Measurements from ENCODE around the gene APH1B. TPM values are rescaled to one million over a fixed set of nuclear protein-coding genes. Genes with fewer than 3 reads are reported as not detected.
A peak's percentile ranks its signal among the peaks of the same experiment; 100 is the strongest.

Gene APH1B
- total and polyA plus RNA-seq, 9 of the 15 experiments (the other 6 are each of a cell fraction or from before 2014, with no cell fraction given) = 5.1 to 9.7 (median 7.0) TPM

- H3K4me2 ChIP-seq (ENCODE audit: insufficient read depth, low read length) = no peak overlapping the region; the same call in 1 of the 2 replicates
- H3K27ac ChIP-seq (ENCODE audit: extremely low read depth, low read depth, low read length) = peak overlapping the region; percentile 27; the same call in 2 of the 3 replicates
- H3K27me3 ChIP-seq (ENCODE audit: control insufficient read depth in 2 of 2, insufficient read depth in 2 of 2, low read length in 2 of 2) = no peaks in the 10 kb centered on the region
- ChIA-PET CTCF (ENCODE audit: low intra/inter-chr PET ratio) (no interaction called here), POLR2A (interaction anchor here (0.6 to 0.8 kb wide), 6 partner anchors 8 to 854 kb away, joined by 3 to 5 read pairs (median 5); no protein-coding TSS in a partner anchor)
- intact Hi-C loops (cut with micrococcal nuclease) = no loop called here
- no peaks in the 10 kb centered on the region for H4K20me1 ChIP-seq (replicated peaks; ENCODE audit: control insufficient read depth, insufficient read depth, low read length)
- no peak overlapping the region for H2AFZ ChIP-seq (ENCODE audit: low read depth, low read length)
- no peaks in the 10 kb centered on the region for H3K9me1 ChIP-seq (ENCODE audit: control insufficient read depth, insufficient read depth, low read length)
- BruUV-seq (replicated peaks) = no TSS peak
- in situ Hi-C loops (cut with MboI) = loop anchor here (10.0 to 25.0 kb wide), 2 partner anchors 295 to 762 kb away; partner anchors contain the start of gene FBXL22
- H3K4me3 ChIP-seq = no peak overlapping the region
- no peaks in the 10 kb centered on the region for H3K79me2 ChIP-seq (ENCODE audit: control insufficient read depth, insufficient read depth, low read length)
- H3K4me1 ChIP-seq (replicated peaks in 1 of 2; ENCODE audit: control insufficient read depth in 2 of 2, insufficient read depth in 2 of 2, low read length in 2 of 2) = peaks cover 0 to 8% of the 10 kb centered on the region in 2 experiments; a peak in 3 of 5 replicates
- H3K36me3 ChIP-seq (ENCODE audit: control insufficient read depth, insufficient read depth, low read length) = no peaks in the 10 kb centered on the region; the same call in 2 of the 3 replicates
- peak in 3 of 4 experiments; percentile 14 to 45 (median 25) for DNase-seq (ENCODE audit: extremely low read depth in 1 of 4, low spot score in 3 of 4)
- WGBS (ENCODE audit: insufficient coverage, low coverage, missing lambda C conversion rate) = 52% methylated on average over 7 of the region's 7 CpGs
- FAIRE-seq = peak; percentile 49
- peak; percentile 72 for ATAC-seq
- H3K9me3 ChIP-seq (replicated peaks; ENCODE audit: control insufficient read depth, insufficient read depth, low read depth, low read length) = no peaks in the 10 kb centered on the region
- no peak overlapping the region for H3K9ac ChIP-seq (ENCODE audit: insufficient read depth in 1 of 2, low read depth in 2 of 2, low read length in 2 of 2)
- TF ChIP-seq XRCC3 (IDR thresholded peaks at IDR 0.05) (no peak), ZNF146 (CRISPR knock-in tag; IDR thresholded peaks at IDR 0.05; ENCODE audit: unreplicated experiment) (no peak), RAD21 (CRISPR knock-in tag; conservative IDR thresholded peaks at IDR 0.05 in 1 of 2, IDR thresholded peaks at IDR 0.05 in 1 of 2) (0 out of 4 replicates have a peak, but pooled peaks of 1 of the 2 experiments have one; percentile 9), PTRF (tag; IDR thresholded peaks at IDR 0.05) (no peak), DMBX1 (CRISPR knock-in tag; IDR thresholded peaks at IDR 0.05; ENCODE audit: borderline replicate concordance) (no peak), SMARCA5 (IDR thresholded peaks at IDR 0.05) (no peak), STAG1 (CRISPR knock-in tag; IDR thresholded peaks at IDR 0.05; ENCODE audit: borderline replicate concordance) (no peak), MEF2A (IDR thresholded peaks at IDR 0.05; ENCODE audit: control insufficient read depth, low read depth, low read length) (no peak), SMARCC2 (IDR thresholded peaks at IDR 0.05; ENCODE audit: low read depth) (0 out of 2 replicates have a peak, but pooled peaks have one; percentile 32), HLTF (IDR thresholded peaks at IDR 0.05) (no peak), HIVEP1 (CRISPR knock-in tag; IDR thresholded peaks at IDR 0.05) (no peak), CGGBP1 (CRISPR knock-in tag; IDR thresholded peaks at IDR 0.05) (no peak), ZNF408 (CRISPR knock-in tag; IDR thresholded peaks at IDR 0.05; ENCODE audit: low read depth) (no peak), ZNF354B (CRISPR knock-in tag; IDR thresholded peaks at IDR 0.05) (no peak), DACH1 (IDR thresholded peaks at IDR 0.05; ENCODE audit: partially characterized antibody) (no peak), HDAC6 (IDR thresholded peaks at IDR 0.05; ENCODE audit: low read depth, low read length) (no peak), BRCA1 (IDR thresholded peaks at IDR 0.05) (no peak), BRCA1 (CRISPR knock-in tag; IDR thresholded peaks at IDR 0.05) (no peak), THAP12 (CRISPR knock-in tag; IDR thresholded peaks at IDR 0.05) (no peak)
- TF ChIP-seq, protein P1, sequence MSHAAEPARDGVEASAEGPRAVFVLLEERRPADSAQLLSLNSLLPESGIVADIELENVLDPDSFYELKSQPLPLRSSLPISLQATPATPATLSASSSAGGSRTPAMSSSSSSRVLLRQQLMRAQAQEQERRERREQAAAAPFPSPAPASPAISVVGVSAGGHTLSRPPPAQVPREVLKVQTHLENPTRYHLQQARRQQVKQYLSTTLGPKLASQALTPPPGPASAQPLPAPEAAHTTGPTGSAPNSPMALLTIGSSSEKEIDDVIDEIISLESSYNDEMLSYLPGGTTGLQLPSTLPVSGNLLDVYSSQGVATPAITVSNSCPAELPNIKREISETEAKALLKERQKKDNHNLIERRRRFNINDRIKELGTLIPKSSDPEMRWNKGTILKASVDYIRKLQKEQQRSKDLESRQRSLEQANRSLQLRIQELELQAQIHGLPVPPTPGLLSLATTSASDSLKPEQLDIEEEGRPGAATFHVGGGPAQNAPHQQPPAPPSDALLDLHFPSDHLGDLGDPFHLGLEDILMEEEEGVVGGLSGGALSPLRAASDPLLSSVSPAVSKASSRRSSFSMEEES (CRISPR knock-in tag; IDR thresholded peaks at IDR 0.05) = no peak
These were observed 22.7 kb downstream of the APH1B start for GRCh38 chr15:63299943-63300575.
